A549 treated with DMSO at 1 μM for 4 hours (cell line): ENCODE measurements around the gene DCTN5. TPM values are rescaled to one million over a fixed set of nuclear protein-coding genes. Genes with fewer than 3 reads are reported as not detected.

Experiments used
- total RNA-seq: library from RNA; stranded (reverse); fragments of 200-300 nt; extraction: Qiagen RNA extraction; gene quantifications from 5 replicates; pipeline ENCODE4 v1.2.3, GENCODE V29; 2022; ENCODE audit warnings: low read depth

DCTN5 gene
- 67.8 to 83.8 TPM (median 76.4 TPM) in 5 replicates for total RNA-seq

GRCh38 chr16:23640931-23641765, at the start of gene DCTN5, which contains the start of gene PALB2:
Gene DCTN5, plus strand, starts transcription at chr16:23641466. Its CDS starts 77 bp downstream, at chr16:23641543.
Gene PALB2, minus strand, starts transcription at chr16:23641310. Its CDS starts 153 bp downstream, at chr16:23641157.

GRCh38 chr16:23595951-23596720, 45.1 kb upstream of the DCTN5 start, which contains the start of gene NDUFAB1:
Gene NDUFAB1, minus strand, starts transcription at chr16:23596316. Its CDS starts 26 bp downstream, at chr16:23596290.

GRCh38 chr16:23678430-23679273, 37.4 kb downstream of the DCTN5 start, which contains the start of gene PLK1:
Gene PLK1, plus strand, starts transcription at chr16:23678889. Its CDS starts 44 bp downstream, at chr16:23678933.

GRCh38 chr16:23712976-23713375, 71.7 kb downstream of the DCTN5 start, which contains the start of gene ERN2:
Gene ERN2, minus strand, starts transcription at chr16:23713222. Its CDS starts 35 bp downstream, at chr16:23713187.

Other genes starting within 250 kb of the DCTN5 start
- 14.7 to 18.6 TPM (median 17.8 TPM) in 5 replicates for gene COG7, start 188.3 kb upstream of the DCTN5 start, total RNA-seq
- 30.8 to 35.3 TPM (median 33.6 TPM) in 5 replicates for gene GGA2, start 131.0 kb upstream of the DCTN5 start, total RNA-seq
- gene EARS2, start 84.1 kb upstream of the DCTN5 start, total RNA-seq, result 22.5 to 36.8 TPM (median 34.5 TPM) in 5 replicates
- gene UBFD1, start 83.7 kb upstream of the DCTN5 start, total RNA-seq, result 38.3 to 59.3 TPM (median 56.7 TPM) in 5 replicates
- gene NDUFAB1, start 45.1 kb upstream of the DCTN5 start, total RNA-seq, result 156 to 189 TPM (median 181 TPM) in 5 replicates
- gene PALB2, start 156 bp upstream of the DCTN5 start, total RNA-seq, result 11.3 to 14.4 TPM (median 13.4 TPM) in 5 replicates
- gene PLK1, start 37.4 kb downstream of the DCTN5 start, total RNA-seq, result 150 to 180 TPM (median 164 TPM) in 5 replicates
- not detected in 5 replicates for gene ERN2, start 71.8 kb downstream of the DCTN5 start, total RNA-seq
- gene CHP2, start 113.6 kb downstream of the DCTN5 start, total RNA-seq, result not detected in 5 replicates
- gene PRKCB, start 194.5 kb downstream of the DCTN5 start, total RNA-seq, result 0.17 to 0.50 TPM (median 0.24 TPM) in 5 replicates